Measurements from ENCODE around the gene PREB. TPM values are rescaled to one million over a fixed set of nuclear protein-coding genes. Genes with fewer than 3 reads are reported as not detected.

The PREB gene
- total and polyA plus RNA-seq, 2 of the 13 experiments (the other 11 are each of a cell fraction or from before 2014, with no cell fraction given), result 112 to 192 TPM

DNA sequence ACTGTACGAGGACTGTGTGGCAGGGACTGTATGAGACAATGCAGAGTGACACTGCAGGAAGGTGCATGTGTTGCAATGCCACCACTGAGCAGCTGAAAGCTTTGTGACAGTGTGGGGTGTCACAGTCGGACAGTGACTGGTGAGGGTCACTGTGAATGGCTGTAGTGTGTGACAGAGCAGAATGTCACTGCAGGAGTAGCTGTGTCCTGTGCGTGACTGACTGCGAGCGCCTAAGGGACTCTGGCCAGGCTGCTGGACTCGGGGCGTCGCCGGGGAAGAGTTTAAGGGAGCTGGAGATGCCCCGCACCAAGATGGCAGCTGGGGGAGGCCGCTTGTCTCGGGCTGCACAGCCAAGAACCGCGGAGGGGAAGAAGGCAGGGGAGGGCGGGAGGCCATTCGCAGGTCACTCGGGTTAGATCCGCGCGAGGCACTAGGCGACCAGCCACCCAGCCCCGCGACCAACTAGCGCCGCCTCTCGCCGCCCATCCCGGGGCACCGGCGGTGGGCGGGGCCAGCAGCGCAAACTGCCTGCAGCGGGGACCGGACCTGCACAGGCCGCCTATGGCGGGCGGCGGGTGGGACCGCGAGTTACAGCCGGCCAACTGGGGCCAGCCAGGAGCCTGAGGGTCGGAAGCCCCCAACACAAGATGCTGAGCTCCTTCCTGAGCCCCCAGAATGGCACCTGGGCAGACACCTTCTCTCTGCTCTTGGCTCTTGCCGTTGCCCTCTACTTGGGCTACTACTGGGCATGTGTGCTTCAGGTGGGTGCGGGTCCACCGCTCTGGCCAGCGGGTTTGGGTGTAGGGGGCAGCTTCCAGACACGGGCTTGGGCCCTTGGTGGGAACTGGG, 10.9 kb downstream of the PREB start, which contains the start of gene ABHD1 (continued):
- TF ChIP-seq, protein P1, sequence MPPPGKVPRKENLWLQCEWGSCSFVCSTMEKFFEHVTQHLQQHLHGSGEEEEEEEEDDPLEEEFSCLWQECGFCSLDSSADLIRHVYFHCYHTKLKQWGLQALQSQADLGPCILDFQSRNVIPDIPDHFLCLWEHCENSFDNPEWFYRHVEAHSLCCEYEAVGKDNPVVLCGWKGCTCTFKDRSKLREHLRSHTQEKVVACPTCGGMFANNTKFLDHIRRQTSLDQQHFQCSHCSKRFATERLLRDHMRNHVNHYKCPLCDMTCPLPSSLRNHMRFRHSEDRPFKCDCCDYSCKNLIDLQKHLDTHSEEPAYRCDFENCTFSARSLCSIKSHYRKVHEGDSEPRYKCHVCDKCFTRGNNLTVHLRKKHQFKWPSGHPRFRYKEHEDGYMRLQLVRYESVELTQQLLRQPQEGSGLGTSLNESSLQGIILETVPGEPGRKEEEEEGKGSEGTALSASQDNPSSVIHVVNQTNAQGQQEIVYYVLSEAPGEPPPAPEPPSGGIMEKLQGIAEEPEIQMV (CRISPR knock-in tag; IDR thresholded peaks at IDR 0.05; ENCODE audit: low read depth), result peak; percentile 30; the same call in 1 of the 2 replicates
- TF ChIP-seq ZNF614 (CRISPR knock-in tag; IDR thresholded peaks at IDR 0.05; ENCODE audit: borderline replicate concordance), result peak; percentile 66; the same call in 1 of the 2 replicates
- TF ChIP-seq ZNF557 (CRISPR knock-in tag; IDR thresholded peaks at IDR 0.05), result no peak
- no peak for TF ChIP-seq ZNF558 (CRISPR knock-in tag; IDR thresholded peaks at IDR 0.05; ENCODE audit: borderline replicate concordance)
- TF ChIP-seq ZKSCAN5 (CRISPR knock-in tag; IDR thresholded peaks at IDR 0.05), result no peak
- TF ChIP-seq, protein P2, sequence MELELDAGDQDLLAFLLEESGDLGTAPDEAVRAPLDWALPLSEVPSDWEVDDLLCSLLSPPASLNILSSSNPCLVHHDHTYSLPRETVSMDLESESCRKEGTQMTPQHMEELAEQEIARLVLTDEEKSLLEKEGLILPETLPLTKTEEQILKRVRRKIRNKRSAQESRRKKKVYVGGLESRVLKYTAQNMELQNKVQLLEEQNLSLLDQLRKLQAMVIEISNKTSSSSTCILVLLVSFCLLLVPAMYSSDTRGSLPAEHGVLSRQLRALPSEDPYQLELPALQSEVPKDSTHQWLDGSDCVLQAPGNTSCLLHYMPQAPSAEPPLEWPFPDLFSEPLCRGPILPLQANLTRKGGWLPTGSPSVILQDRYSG (CRISPR knock-in tag; IDR thresholded peaks at IDR 0.05), result no peak
- TF ChIP-seq, protein P3, sequence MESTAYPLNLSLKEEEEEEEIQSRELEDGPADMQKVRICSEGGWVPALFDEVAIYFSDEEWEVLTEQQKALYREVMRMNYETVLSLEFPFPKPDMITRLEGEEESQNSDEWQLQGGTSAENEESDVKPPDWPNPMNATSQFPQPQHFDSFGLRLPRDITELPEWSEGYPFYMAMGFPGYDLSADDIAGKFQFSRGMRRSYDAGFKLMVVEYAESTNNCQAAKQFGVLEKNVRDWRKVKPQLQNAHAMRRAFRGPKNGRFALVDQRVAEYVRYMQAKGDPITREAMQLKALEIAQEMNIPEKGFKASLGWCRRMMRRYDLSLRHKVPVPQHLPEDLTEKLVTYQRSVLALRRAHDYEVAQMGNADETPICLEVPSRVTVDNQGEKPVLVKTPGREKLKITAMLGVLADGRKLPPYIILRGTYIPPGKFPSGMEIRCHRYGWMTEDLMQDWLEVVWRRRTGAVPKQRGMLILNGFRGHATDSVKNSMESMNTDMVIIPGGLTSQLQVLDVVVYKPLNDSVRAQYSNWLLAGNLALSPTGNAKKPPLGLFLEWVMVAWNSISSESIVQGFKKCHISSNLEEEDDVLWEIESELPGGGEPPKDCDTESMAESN (CRISPR knock-in tag; conservative IDR thresholded peaks at IDR 0.05), result peak; percentile 57; the same call in 1 of the 2 replicates
- TF ChIP-seq, protein P4, sequence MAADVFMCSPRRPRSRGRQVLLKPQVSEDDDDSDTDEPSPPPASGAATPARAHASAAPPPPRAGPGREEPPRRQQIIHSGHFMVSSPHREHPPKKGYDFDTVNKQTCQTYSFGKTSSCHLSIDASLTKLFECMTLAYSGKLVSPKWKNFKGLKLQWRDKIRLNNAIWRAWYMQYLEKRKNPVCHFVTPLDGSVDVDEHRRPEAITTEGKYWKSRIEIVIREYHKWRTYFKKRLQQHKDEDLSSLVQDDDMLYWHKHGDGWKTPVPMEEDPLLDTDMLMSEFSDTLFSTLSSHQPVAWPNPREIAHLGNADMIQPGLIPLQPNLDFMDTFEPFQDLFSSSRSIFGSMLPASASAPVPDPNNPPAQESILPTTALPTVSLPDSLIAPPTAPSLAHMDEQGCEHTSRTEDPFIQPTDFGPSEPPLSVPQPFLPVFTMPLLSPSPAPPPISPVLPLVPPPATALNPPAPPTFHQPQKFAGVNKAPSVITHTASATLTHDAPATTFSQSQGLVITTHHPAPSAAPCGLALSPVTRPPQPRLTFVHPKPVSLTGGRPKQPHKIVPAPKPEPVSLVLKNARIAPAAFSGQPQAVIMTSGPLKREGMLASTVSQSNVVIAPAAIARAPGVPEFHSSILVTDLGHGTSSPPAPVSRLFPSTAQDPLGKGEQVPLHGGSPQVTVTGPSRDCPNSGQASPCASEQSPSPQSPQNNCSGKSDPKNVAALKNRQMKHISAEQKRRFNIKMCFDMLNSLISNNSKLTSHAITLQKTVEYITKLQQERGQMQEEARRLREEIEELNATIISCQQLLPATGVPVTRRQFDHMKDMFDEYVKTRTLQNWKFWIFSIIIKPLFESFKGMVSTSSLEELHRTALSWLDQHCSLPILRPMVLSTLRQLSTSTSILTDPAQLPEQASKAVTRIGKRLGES (CRISPR knock-in tag; IDR thresholded peaks at IDR 0.05; ENCODE audit: borderline replicate concordance), result no peak
- no peak; the same call in 1 of the 2 replicates for TF ChIP-seq CCDC6 (CRISPR knock-in tag; IDR thresholded peaks at IDR 0.05)
- no peak for TF ChIP-seq PHB2 (IDR thresholded peaks at IDR 0.05; ENCODE audit: partially characterized antibody)
- no peak for TF ChIP-seq FOSL1 (CRISPR knock-in tag; IDR thresholded peaks at IDR 0.05; ENCODE audit: borderline replicate concordance)
- TF ChIP-seq, protein P5, sequence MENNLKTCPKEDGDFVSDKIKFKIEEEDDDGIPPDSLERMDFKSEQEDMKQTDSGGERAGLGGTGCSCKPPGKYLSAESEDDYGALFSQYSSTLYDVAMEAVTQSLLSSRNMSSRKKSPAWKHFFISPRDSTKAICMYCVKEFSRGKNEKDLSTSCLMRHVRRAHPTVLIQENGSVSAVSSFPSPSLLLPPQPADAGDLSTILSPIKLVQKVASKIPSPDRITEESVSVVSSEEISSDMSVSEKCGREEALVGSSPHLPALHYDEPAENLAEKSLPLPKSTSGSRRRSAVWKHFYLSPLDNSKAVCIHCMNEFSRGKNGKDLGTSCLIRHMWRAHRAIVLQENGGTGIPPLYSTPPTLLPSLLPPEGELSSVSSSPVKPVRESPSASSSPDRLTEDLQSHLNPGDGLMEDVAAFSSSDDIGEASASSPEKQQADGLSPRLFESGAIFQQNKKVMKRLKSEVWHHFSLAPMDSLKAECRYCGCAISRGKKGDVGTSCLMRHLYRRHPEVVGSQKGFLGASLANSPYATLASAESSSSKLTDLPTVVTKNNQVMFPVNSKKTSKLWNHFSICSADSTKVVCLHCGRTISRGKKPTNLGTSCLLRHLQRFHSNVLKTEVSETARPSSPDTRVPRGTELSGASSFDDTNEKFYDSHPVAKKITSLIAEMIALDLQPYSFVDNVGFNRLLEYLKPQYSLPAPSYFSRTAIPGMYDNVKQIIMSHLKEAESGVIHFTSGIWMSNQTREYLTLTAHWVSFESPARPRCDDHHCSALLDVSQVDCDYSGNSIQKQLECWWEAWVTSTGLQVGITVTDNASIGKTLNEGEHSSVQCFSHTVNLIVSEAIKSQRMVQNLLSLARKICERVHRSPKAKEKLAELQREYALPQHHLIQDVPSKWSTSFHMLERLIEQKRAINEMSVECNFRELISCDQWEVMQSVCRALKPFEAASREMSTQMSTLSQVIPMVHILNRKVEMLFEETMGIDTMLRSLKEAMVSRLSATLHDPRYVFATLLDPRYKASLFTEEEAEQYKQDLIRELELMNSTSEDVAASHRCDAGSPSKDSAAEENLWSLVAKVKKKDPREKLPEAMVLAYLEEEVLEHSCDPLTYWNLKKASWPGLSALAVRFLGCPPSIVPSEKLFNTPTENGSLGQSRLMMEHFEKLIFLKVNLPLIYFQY (CRISPR knock-in tag; IDR thresholded peaks at IDR 0.05; ENCODE audit: borderline replicate concordance), result no peak
- peak; percentile 91 for TF ChIP-seq KLF6 (CRISPR knock-in tag; IDR thresholded peaks at IDR 0.05)
- TF ChIP-seq, protein P6, sequence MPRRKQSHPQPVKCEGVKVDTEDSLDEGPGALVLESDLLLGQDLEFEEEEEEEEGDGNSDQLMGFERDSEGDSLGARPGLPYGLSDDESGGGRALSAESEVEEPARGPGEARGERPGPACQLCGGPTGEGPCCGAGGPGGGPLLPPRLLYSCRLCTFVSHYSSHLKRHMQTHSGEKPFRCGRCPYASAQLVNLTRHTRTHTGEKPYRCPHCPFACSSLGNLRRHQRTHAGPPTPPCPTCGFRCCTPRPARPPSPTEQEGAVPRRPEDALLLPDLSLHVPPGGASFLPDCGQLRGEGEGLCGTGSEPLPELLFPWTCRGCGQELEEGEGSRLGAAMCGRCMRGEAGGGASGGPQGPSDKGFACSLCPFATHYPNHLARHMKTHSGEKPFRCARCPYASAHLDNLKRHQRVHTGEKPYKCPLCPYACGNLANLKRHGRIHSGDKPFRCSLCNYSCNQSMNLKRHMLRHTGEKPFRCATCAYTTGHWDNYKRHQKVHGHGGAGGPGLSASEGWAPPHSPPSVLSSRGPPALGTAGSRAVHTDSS (CRISPR knock-in tag; conservative IDR thresholded peaks at IDR 0.05), result no peak
- no peak for TF ChIP-seq ZNF562 (CRISPR knock-in tag; IDR thresholded peaks at IDR 0.05; ENCODE audit: borderline replicate concordance)

Data from HepG2 (cell line).